MM.1S (cell line): Measurements from ENCODE around the gene SNCA.

Experiments
- DNase-seq: peaks from one replicate; pipeline ENCODE4 v3.0.0-alpha.2; 2015
- H2AFZ ChIP-seq: fragments of 300-600 bp; sonication (generic); 2 replicates; pipeline ENCODE4 v1.6.0; 2016; ENCODE audit warnings: antibody characterized with exemption, low read length
- H3F3A ChIP-seq: fragments of 300-600 bp; sonication (generic); 2 replicates; pipeline ENCODE4 v1.6.1; 2016; ENCODE audit warnings: mild to moderate bottlenecking, antibody characterized with exemption, low read length, moderate library complexity, mixed read lengths; ENCODE audit not compliant: insufficient read depth
- H3K27ac ChIP-seq: fragments of 300-600 bp; sonication (generic); 2 replicates; pipeline ENCODE4 v1.5.1; 2016; ENCODE audit warnings: mild to moderate bottlenecking, low read length
- H3K27me3 ChIP-seq: fragments of 300-600 bp; sonication (generic); replicated peaks from 2 replicates; pipeline ENCODE4 v1.6.0; 2016; ENCODE audit warnings: low read length; ENCODE audit not compliant: insufficient read depth
- H3K36me3 ChIP-seq: fragments of 300-600 bp; sonication (generic); replicated peaks from 2 replicates; pipeline ENCODE4 v1.6.1; 2016; ENCODE audit warnings: mild to moderate bottlenecking, low read length, mixed read lengths; ENCODE audit not compliant: insufficient read depth
- H3K4me1 ChIP-seq: fragments of 300-600 bp; sonication (generic); 2 replicates; pipeline ENCODE4 v1.6.1; 2016; ENCODE audit warnings: low read length, mixed read lengths
- H3K4me2 ChIP-seq: fragments of 300-600 bp; sonication (generic); 2 replicates; pipeline ENCODE4 v1.6.0; 2016; ENCODE audit warnings: low read depth, low read length
- H3K4me3 ChIP-seq: fragments of 300-600 bp; sonication (generic); 2 replicates; pipeline ENCODE4 v1.5.1; 2016; ENCODE audit warnings: low read length, mixed read lengths
- H3K79me2 ChIP-seq: fragments of 300-600 bp; sonication (generic); 2 replicates; pipeline ENCODE4 v1.6.1; 2016; ENCODE audit warnings: mixed run types, low read length, mixed read lengths
- H3K9ac ChIP-seq: fragments of 300-600 bp; sonication (generic); 2 replicates; pipeline ENCODE4 v1.6.1; 2016; ENCODE audit warnings: low read length, mixed read lengths
- H3K9me2 ChIP-seq: fragments of 300-600 bp; sonication (generic); replicated peaks from 2 replicates; pipeline ENCODE4 v1.6.1; 2016; ENCODE audit warnings: mild to moderate bottlenecking, low read length, mixed read lengths; ENCODE audit not compliant: insufficient read depth
- H3K9me3 ChIP-seq: fragments of 300-600 bp; sonication (generic); replicated peaks from 2 replicates; pipeline ENCODE4 v1.6.1; 2016; ENCODE audit warnings: mild to moderate bottlenecking, low read length, mixed read lengths; ENCODE audit not compliant: insufficient read depth
- H4K20me1 ChIP-seq: fragments of 300-600 bp; sonication (generic); 2 replicates; pipeline ENCODE4 v1.6.1; 2016; ENCODE audit warnings: mild to moderate bottlenecking, low read length, moderate library complexity, mixed read lengths; ENCODE audit not compliant: insufficient read depth
- CTCF ChIP-seq: fragments of 300-600 bp; sonication (generic); IDR thresholded peaks from 2 replicates; pipeline ENCODE4 v1.5.1; 2016; ENCODE audit warnings: antibody characterized with exemption, low read length, mixed read lengths
- EZH2 ChIP-seq: fragments of 300-600 bp; sonication (generic); optimal IDR thresholded peaks from 2 replicates; pipeline ENCODE3; 2017; ENCODE audit warnings: low read depth, mild to moderate bottlenecking, antibody characterized with exemption, low read length, mixed read lengths
- EZH2phosphoT487 ChIP-seq: fragments of 300-600 bp; sonication (generic); IDR thresholded peaks from 2 replicates; pipeline ENCODE4 v1.6.1; 2018; ENCODE audit warnings: antibody characterized with exemption, low read length

SNCA gene

GRCh38 chr4:89737888-89738287, 99.1 kb downstream of the SNCA start:
- Histone ChIP-seq H3F3A (no peaks in the 10 kb centered on the region), H3K4me2 (no peak overlapping the region), H3K27ac (no peak overlapping the region), H3K9me3 (no peaks in the 10 kb centered on the region), H3K79me2 (no peaks in the 10 kb centered on the region), H3K4me3 (no peak overlapping the region), H3K4me1 (no peaks in the 10 kb centered on the region), H3K27me3 (no peaks in the 10 kb centered on the region), H2AFZ (no peak overlapping the region), H3K9me2 (no peaks in the 10 kb centered on the region), H3K36me3 (no peaks in the 10 kb centered on the region), H3K9ac (no peak overlapping the region), H4K20me1 (no peaks in the 10 kb centered on the region)
- DNase-seq: no peak
- TF ChIP-seq EZH2 (no peak), EZH2phosphoT487 (no peak), CTCF (no peak)

- no peak overlapping the region for H3K4me3 ChIP-seq
- no peak overlapping the region for H3K27ac ChIP-seq
- no peaks in the 10 kb centered on the region for H3F3A ChIP-seq
- no peaks in the 10 kb centered on the region for H3K79me2 ChIP-seq
- H3K36me3 ChIP-seq: no peaks in the 10 kb centered on the region
- H3K4me2 ChIP-seq: no peak overlapping the region
- H2AFZ ChIP-seq: no peak overlapping the region
- H3K27me3 ChIP-seq: no peaks in the 10 kb centered on the region
- no peak for DNase-seq
- H4K20me1 ChIP-seq: no peaks in the 10 kb centered on the region
- TF ChIP-seq EZH2phosphoT487 (no peak), CTCF (no peak), EZH2 (no peak)
- no peaks in the 10 kb centered on the region for H3K9me2 ChIP-seq
- no peak overlapping the region for H3K9ac ChIP-seq
- no peaks in the 10 kb centered on the region for H3K9me3 ChIP-seq
- H3K4me1 ChIP-seq: no peaks in the 10 kb centered on the region
These were observed 103.0 kb downstream of the SNCA start for GRCh38 chr4:89733946-89734345.

- Histone ChIP-seq H3K27me3 (no peaks in the 10 kb centered on the region), H2AFZ (no peak overlapping the region), H3K79me2 (no peaks in the 10 kb centered on the region), H3K4me1 (no peaks in the 10 kb centered on the region), H3K9me3 (no peaks in the 10 kb centered on the region), H3K36me3 (no peaks in the 10 kb centered on the region; the same call in 1 of the 2 replicates), H3K4me3 (no peak overlapping the region), H3K4me2 (no peak overlapping the region), H3F3A (no peaks in the 10 kb centered on the region), H3K9ac (no peak overlapping the region), H3K27ac (no peak overlapping the region), H3K9me2 (no peaks in the 10 kb centered on the region), H4K20me1 (no peaks in the 10 kb centered on the region)
- TF ChIP-seq EZH2phosphoT487 (no peak), EZH2 (no peak), CTCF (no peak)
- no peak for DNase-seq
These were observed 109.7 kb downstream of the SNCA start for GRCh38 chr4:89727238-89727637.

GRCh38 chr4:89725268-89725667, 111.7 kb downstream of the SNCA start:
- Histone ChIP-seq H3K4me1 (no peaks in the 10 kb centered on the region), H4K20me1 (no peaks in the 10 kb centered on the region), H3K79me2 (no peaks in the 10 kb centered on the region), H3K9ac (no peak overlapping the region), H3F3A (no peaks in the 10 kb centered on the region), H3K27ac (no peak overlapping the region), H3K27me3 (no peaks in the 10 kb centered on the region), H2AFZ (no peak overlapping the region), H3K9me3 (no peaks in the 10 kb centered on the region), H3K36me3 (no peaks in the 10 kb centered on the region; the same call in 1 of the 2 replicates), H3K9me2 (no peaks in the 10 kb centered on the region), H3K4me2 (no peak overlapping the region), H3K4me3 (no peak overlapping the region)
- TF ChIP-seq CTCF: no peak
- TF ChIP-seq EZH2: no peak
- no peak for TF ChIP-seq EZH2phosphoT487
- no peak for DNase-seq
